GM12878 (cell line): ENCODE data around the gene TBPL2. TPM values are rescaled to one million over a fixed set of nuclear protein-coding genes. Genes with fewer than 3 reads are reported as not detected.

Experiments
- ATF2 ChIP-seq: IDR thresholded peaks from 2 replicates; pipeline ENCODE4 v1.6.1; 2012; ENCODE audit warnings: low read length, inconsistent platforms
- CBX3 ChIP-seq: fragments of 200-600 bp; sonication (generic); IDR thresholded peaks from 2 replicates; pipeline ENCODE4 v1.6.1; 2016; ENCODE audit warnings: low read depth, borderline replicate concordance
- CEBPB ChIP-seq, 2 experiments: fragments of 150-350 bp in 1 of 2; IDR thresholded peaks; 2 replicates each; pipeline ENCODE4 v1.6.1; 2012 to 2014; ENCODE audit warnings: low read depth in 2 of 2, low read length in 2 of 2, borderline replicate concordance in 1 of 2, inconsistent platforms in 1 of 2
- CEBPZ ChIP-seq: fragments of 150-350 bp; IDR thresholded peaks from 2 replicates; pipeline ENCODE4 v1.6.1; 2016; ENCODE audit warnings: low read depth, low read length
- CREB1 ChIP-seq: IDR thresholded peaks from 2 replicates; pipeline ENCODE4 v1.6.1; 2012; ENCODE audit warnings: low read depth, mild to moderate bottlenecking, inconsistent platforms
- E2F8 ChIP-seq: fragments of 450-650 bp; IDR thresholded peaks from 2 replicates; pipeline ENCODE4 v1.6.1; 2018; ENCODE audit warnings: mild to moderate bottlenecking, low read depth, moderate library complexity; ENCODE audit not compliant: partially characterized antibody
- FOXK2 ChIP-seq: fragments of 450-650 bp; IDR thresholded peaks from 2 replicates; pipeline ENCODE4 v1.6.1; 2017; ENCODE audit warnings: mild to moderate bottlenecking, moderate library complexity
- JUNB ChIP-seq: IDR thresholded peaks from 2 replicates; pipeline ENCODE4 v1.6.1; 2016; ENCODE audit warnings: antibody characterized with exemption, mild to moderate bottlenecking
- NBN ChIP-seq: fragments of 450-650 bp; IDR thresholded peaks from 2 replicates; pipeline ENCODE4 v1.6.1; 2016
- NKRF ChIP-seq: fragments of 450-650 bp; conservative IDR thresholded peaks from 2 replicates; pipeline ENCODE4 v1.6.1; 2017; ENCODE audit warnings: mild to moderate bottlenecking, moderate library complexity
- RB1 ChIP-seq: fragments of 450-650 bp; formaldehyde crosslinking; IDR thresholded peaks from 2 replicates; pipeline ENCODE4 v1.6.1; 2017; ENCODE audit warnings: mild to moderate bottlenecking, borderline replicate concordance
- RCOR1 ChIP-seq: conservative IDR thresholded peaks from 2 replicates; pipeline ENCODE4 v1.6.1; 2012; ENCODE audit warnings: low read depth, low read length, improper control_type of control experiment
- SIX5 ChIP-seq: IDR thresholded peaks from 2 replicates; pipeline ENCODE4 v1.6.1; 2011; ENCODE audit warnings: mild to moderate bottlenecking, low read depth, low read length, moderate library complexity; ENCODE audit not compliant: severe bottlenecking
- TCF12 ChIP-seq: IDR thresholded peaks from 2 replicates; pipeline ENCODE4 v1.6.1; 2011; ENCODE audit warnings: low read depth, mild to moderate bottlenecking, low read length
- ZBTB40 ChIP-seq: fragments of 450-650 bp; IDR thresholded peaks from 2 replicates; pipeline ENCODE4 v1.6.1; 2016; ENCODE audit warnings: mild to moderate bottlenecking, moderate library complexity, borderline replicate concordance
- ZNF207 ChIP-seq: fragments of 450-650 bp; IDR thresholded peaks from 2 replicates; pipeline ENCODE4 v1.6.1; 2014; ENCODE audit warnings: antibody characterized with exemption, mild to moderate bottlenecking, borderline replicate concordance
- polyA plus RNA-seq, 11 experiments: library from polyadenylated mRNA; depleted of rRNA in 4 of 11; unstranded in 6 of 11; stranded (reverse) in 5 of 11; fragments of >200 nt; fragmentation: Nextera tagmentation in 4 of 11; fragmentation: Illumina TruSeq in 1 of 11; extraction: Ambion mirVana in 4 of 11; extraction: Trizol in 1 of 11; gene quantifications; 1 replicate in 1 of 11; 2 replicates in 10 of 11; pipeline versions ENCODE4 v1.2.1 to v1.2.3, GENCODE V29; 2011 to 2016; ENCODE audit warnings: inconsistent platforms in 2 of 11, missing spikeins in 2 of 11, low read depth in 1 of 11
- total RNA-seq, 4 experiments: library from RNA; depleted of rRNA in 3 of 4; stranded (reverse); fragments of >200 nt in 3 of 4; fragmentation: Illumina TruSeq in 1 of 4; extraction: Trizol in 1 of 4; gene quantifications; 2 replicates each; pipeline versions ENCODE4 v1.2.1 to v1.2.3, GENCODE V29; 2013 to 2021

The TBPL2 gene
- total and polyA plus RNA-seq, 10 of the 15 experiments (the other 5 are each of a cell fraction or from before 2014, with no cell fraction given), result 0.41 TPM; not detected in 9

- TF ChIP-seq NKRF (no peak), ZBTB40 (no peak), ZNF207 (no peak), ATF2 (peak; percentile 80), NBN (0 out of 2 replicates have a peak, but pooled peaks have one; percentile 56), CREB1 (0 out of 2 replicates have a peak, but pooled peaks have one; percentile 22), CBX3 (no peak), SIX5 (no peak), RB1 (no peak), FOXK2 (no peak), CEBPZ (no peak), CEBPB (IDR thresholded peaks at IDR 0.05; ENCODE audit: borderline replicate concordance in 1 of 2, low read depth in 2 of 2, low read length in 2 of 2) (no peak), TCF12 (no peak), E2F8 (no peak), JUNB (peak; percentile 98), RCOR1 (no peak)
Measured at GRCh38 chr14:55458800-55459515, 18.5 kb upstream of the TBPL2 start (continued).
